ENCODE data around the gene FANK1.
"Not testable (repeated sequence)": the region's sequence is repeated elsewhere in the genome, so short reads cannot be mapped to it uniquely, and the experiment has no call there.

FANK1 gene

DNA sequence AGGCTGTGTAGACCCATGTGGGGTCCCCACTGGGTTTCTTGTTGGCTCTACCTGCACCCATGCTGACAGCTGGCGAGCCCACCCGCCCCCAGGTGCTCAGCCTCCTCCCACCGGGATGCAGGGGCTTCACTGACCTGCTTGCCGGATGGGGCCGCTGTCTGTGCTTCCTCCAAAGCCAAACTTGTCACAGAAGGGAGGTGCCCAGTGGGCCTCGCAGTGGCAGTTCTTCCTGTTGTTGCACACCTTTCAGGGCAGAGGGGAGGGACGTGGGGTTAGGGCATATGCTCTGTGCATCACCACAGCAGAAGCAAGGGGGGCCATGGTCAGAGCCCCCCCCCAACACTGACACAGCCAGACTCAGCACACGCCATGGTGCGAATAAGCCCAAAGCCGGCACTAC lies 146.5 kb downstream of the FANK1 start:
- no peak for DNase-seq (ENCODE audit: low read depth)
- H3K4me3 ChIP-seq (ENCODE audit: low read depth, low read length): no peak overlapping the region
- TF ChIP-seq CTCF (IDR thresholded peaks at IDR 0.05; ENCODE audit: control insufficient read depth, extremely low read depth, insufficient read depth): no peak

DNA sequence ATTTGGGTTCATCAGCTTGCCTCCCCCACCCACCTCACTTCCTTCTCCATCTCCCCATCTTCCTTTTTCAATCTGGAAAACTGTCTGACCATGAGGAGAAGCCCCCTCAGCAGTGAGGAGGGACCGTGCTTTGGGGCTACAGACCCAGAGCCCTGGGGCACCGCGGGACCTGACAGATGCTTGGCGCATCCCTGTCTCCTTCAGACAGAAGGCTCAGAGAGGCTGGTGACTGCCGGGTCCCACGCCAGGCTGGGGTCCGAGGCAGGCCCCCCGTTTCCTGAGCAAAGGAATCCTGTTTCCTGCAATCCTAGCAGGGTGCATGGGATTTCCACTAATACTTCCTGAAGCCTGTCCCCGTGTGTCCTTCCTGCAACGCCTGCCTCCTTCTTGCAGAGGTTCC lies 147.0 kb downstream of the FANK1 start:
- TF ChIP-seq CTCF (IDR thresholded peaks at IDR 0.05; ENCODE audit: control insufficient read depth, extremely low read depth, insufficient read depth): no peak
- no peak for DNase-seq (ENCODE audit: low read depth)
- no peak overlapping the region for H3K4me3 ChIP-seq (ENCODE audit: low read depth, low read length)

DNA sequence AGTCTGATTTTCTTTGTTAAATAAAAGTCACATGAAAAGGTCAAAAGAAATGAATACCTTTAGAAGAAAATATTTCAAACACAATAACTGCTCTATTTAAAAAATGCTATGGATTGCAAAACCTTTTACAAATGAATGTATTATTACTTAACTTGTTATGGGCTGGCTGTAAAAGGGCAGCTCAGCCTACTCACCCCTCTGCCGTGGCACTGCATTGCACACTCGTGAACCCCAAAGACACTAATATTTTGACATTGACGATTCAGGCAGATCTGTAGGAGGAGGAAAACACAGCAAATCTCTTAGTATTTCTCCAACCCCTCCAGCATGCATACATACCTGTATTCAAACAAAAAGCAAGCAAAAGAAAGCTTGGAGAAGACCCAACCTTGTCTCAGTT lies 149.5 kb downstream of the FANK1 start:
- DNase-seq (ENCODE audit: low read depth): no peak
- TF ChIP-seq CTCF (IDR thresholded peaks at IDR 0.05; ENCODE audit: control insufficient read depth, extremely low read depth, insufficient read depth): no peak
- H3K4me3 ChIP-seq (ENCODE audit: low read depth, low read length): no peak overlapping the region

GRCh38 chr10:126046831-126047230 lies 150.5 kb downstream of the FANK1 start:
- DNase-seq (ENCODE audit: low read depth): no peak
- H3K4me3 ChIP-seq (ENCODE audit: low read depth, low read length): no peak overlapping the region
- no peak for TF ChIP-seq CTCF (IDR thresholded peaks at IDR 0.05; ENCODE audit: control insufficient read depth, extremely low read depth, insufficient read depth)

DNA sequence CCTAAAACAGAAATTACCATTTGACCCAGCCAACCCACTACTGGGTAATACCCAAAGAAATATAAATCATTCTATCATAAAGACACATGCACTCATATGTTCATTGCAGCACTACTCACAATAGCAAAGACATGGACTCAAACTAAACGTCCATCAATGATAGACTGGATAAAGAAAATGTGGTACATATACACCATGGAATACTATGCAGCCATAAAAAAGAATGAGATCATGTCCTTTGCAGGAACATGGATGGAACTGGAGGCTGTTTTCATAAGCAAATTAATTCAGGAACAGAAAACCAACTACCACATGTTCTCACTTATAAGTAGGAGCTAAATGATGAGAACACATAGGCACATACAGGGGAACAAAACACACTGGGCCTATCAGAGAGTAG lies 151.4 kb downstream of the FANK1 start:
- not testable (repeated sequence) for H3K4me3 ChIP-seq (ENCODE audit: low read depth, low read length); DNase-seq (ENCODE audit: low read depth)

DNA sequence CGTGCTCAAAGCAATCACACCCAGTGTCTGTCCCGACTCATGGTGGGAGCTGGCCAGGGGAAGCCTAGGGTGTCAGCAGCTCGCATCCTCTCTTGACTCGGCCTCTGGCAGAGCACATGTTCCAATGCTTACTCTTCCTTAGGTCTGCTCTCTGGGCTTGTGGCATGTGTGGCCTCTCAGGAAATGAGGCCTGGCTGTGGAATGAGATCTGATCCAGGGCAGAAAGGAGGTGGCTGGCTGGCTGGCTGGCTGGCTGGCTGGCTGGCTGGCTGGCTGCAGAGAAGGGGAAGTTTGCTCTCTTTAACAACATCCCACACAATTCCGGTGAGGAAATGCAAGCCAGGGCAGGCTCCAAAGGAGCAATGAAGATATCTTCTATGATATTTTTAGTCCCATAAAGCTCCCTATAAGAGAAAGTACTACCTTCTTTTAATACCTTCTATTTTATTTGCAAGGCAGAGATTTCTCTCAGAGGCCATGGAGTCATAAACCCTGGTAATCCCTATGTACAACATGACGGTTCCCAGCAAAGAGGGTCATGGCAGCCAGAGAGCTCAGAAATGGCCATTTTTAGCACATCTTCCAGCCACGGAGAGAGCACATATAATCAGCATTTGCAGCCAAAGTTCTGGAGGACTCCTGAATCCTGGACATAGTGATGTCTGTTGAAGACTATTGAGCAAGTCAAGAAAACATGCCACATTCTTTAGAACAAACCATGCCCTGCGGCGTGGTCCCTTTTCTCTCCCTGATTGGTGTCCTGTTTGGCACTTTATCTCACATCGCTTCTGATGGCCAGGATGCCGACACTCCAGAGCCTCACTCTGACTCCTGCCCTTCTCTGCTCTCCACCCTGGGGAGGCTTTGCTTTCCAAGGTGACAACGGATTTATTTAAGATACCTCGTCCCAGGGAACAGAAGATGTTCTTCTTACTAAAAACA lies 153.7 kb downstream of the FANK1 start:
- H3K4me3 ChIP-seq (ENCODE audit: low read depth, low read length): no peak overlapping the region
- no peak for TF ChIP-seq CTCF (IDR thresholded peaks at IDR 0.05; ENCODE audit: control insufficient read depth, extremely low read depth, insufficient read depth)
- no peak for DNase-seq (ENCODE audit: low read depth)

- H3K4me3 ChIP-seq (ENCODE audit: low read depth, low read length): no peak overlapping the region
- DNase-seq (ENCODE audit: low read depth): no peak
- TF ChIP-seq CTCF (IDR thresholded peaks at IDR 0.05; ENCODE audit: control insufficient read depth, extremely low read depth, insufficient read depth): no peak
These were observed 155.8 kb downstream of the FANK1 start for GRCh38 chr10:126052171-126052570.
